Endothelial cell (in vitro differentiated cells): ENCODE measurements around the gene LINGO3. TPM values are rescaled to one million over a fixed set of nuclear protein-coding genes. Genes with fewer than 3 reads are reported as not detected.

Experiments
- DNase-seq: peaks from one replicate; pipeline ENCODE4 v3.0.0; 2021; ENCODE audit warnings: low spot score
- H3K27ac Mint-ChIP-seq: one replicate; pipeline ENCODE4 v1.8.0; 2021; ENCODE audit warnings: mixed read lengths, inconsistent platforms; ENCODE audit not compliant: unreplicated experiment
- H3K27me3 Mint-ChIP-seq: one replicate; pipeline ENCODE4 v1.8.0; 2021; ENCODE audit warnings: mild to moderate bottlenecking, moderate library complexity, mixed read lengths, inconsistent platforms; ENCODE audit not compliant: unreplicated experiment
- H3K36me3 Mint-ChIP-seq: one replicate; pipeline ENCODE4 v1.8.0; 2021; ENCODE audit warnings: mild to moderate bottlenecking, low read depth, mixed read lengths, inconsistent platforms; ENCODE audit not compliant: unreplicated experiment
- H3K4me1 Mint-ChIP-seq: one replicate; pipeline ENCODE4 v1.8.0; 2021; ENCODE audit warnings: mild to moderate bottlenecking, mixed read lengths, inconsistent platforms; ENCODE audit not compliant: unreplicated experiment
- H3K4me3 Mint-ChIP-seq: one replicate; pipeline ENCODE4 v1.8.0; 2021; ENCODE audit warnings: mild to moderate bottlenecking, mixed read lengths, inconsistent platforms; ENCODE audit not compliant: unreplicated experiment
- H3K9me3 Mint-ChIP-seq: one replicate; pipeline ENCODE4 v1.8.0; 2021; ENCODE audit warnings: mixed read lengths, inconsistent platforms; ENCODE audit not compliant: unreplicated experiment
- total RNA-seq: library from RNA; stranded (reverse); fragmentation: NEBNext Ultra II Directional; extraction: Animal tissue kit (Norgen Biotek cat#: 25700); gene quantifications from one replicate; pipeline ENCODE4 v1.2.1, GENCODE V29; 2021; ENCODE audit not compliant: unreplicated experiment
- TF ChIP-seq, protein P1 (sequence below): fragments of 200-600 bp; sonication (generic); IDR thresholded peaks from one replicate; pipeline ENCODE4 v1.5.0; 2021; ENCODE audit warnings: antibody characterized with exemption; ENCODE audit not compliant: unreplicated experiment

The LINGO3 gene
- total RNA-seq, 1 donor from 2014 or later = not detected

GRCh38 chr19:2321565-2322283 is 13.8 kb upstream of the LINGO3 start:
- H3K4me1 Mint-ChIP-seq = peaks cover 7% of the 10 kb centered on the region
- no peaks in the 10 kb centered on the region for H3K9me3 Mint-ChIP-seq
- no peak for DNase-seq
- H3K36me3 Mint-ChIP-seq = peaks cover 8% of the 10 kb centered on the region
- H3K27ac Mint-ChIP-seq = no peak overlapping the region
- H3K27me3 Mint-ChIP-seq = peaks cover 10% of the 10 kb centered on the region
- TF ChIP-seq, protein P1, sequence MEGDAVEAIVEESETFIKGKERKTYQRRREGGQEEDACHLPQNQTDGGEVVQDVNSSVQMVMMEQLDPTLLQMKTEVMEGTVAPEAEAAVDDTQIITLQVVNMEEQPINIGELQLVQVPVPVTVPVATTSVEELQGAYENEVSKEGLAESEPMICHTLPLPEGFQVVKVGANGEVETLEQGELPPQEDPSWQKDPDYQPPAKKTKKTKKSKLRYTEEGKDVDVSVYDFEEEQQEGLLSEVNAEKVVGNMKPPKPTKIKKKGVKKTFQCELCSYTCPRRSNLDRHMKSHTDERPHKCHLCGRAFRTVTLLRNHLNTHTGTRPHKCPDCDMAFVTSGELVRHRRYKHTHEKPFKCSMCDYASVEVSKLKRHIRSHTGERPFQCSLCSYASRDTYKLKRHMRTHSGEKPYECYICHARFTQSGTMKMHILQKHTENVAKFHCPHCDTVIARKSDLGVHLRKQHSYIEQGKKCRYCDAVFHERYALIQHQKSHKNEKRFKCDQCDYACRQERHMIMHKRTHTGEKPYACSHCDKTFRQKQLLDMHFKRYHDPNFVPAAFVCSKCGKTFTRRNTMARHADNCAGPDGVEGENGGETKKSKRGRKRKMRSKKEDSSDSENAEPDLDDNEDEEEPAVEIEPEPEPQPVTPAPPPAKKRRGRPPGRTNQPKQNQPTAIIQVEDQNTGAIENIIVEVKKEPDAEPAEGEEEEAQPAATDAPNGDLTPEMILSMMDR = no peak
- no peak overlapping the region for H3K4me3 Mint-ChIP-seq

- Mint-ChIP-seq H3K4me3 (no peak overlapping the region), H3K27me3 (peaks cover 6% of the 10 kb centered on the region), H3K4me1 (peaks cover 7% of the 10 kb centered on the region), H3K27ac (no peak overlapping the region), H3K9me3 (no peaks in the 10 kb centered on the region), H3K36me3 (peaks cover 4% of the 10 kb centered on the region)
- DNase-seq = no peak
- TF ChIP-seq, protein P1 = no peak
Observed at GRCh38 chr19:2320939-2321338, 13.0 kb upstream of the LINGO3 start.

GRCh38 chr19:2320049-2320448 is 12.1 kb upstream of the LINGO3 start:
- no peaks in the 10 kb centered on the region for H3K36me3 Mint-ChIP-seq
- peaks cover 6% of the 10 kb centered on the region for H3K27me3 Mint-ChIP-seq
- TF ChIP-seq, protein P1 = no peak
- DNase-seq = no peak
- H3K9me3 Mint-ChIP-seq = no peaks in the 10 kb centered on the region
- no peak overlapping the region for H3K4me3 Mint-ChIP-seq
- no peak overlapping the region for H3K27ac Mint-ChIP-seq
- H3K4me1 Mint-ChIP-seq = peaks cover 7% of the 10 kb centered on the region

GRCh38 chr19:2319551-2319950 is 11.6 kb upstream of the LINGO3 start:
- no peak overlapping the region for H3K4me3 Mint-ChIP-seq
- peaks cover 6% of the 10 kb centered on the region for H3K27me3 Mint-ChIP-seq
- no peak overlapping the region for H3K27ac Mint-ChIP-seq

GRCh38 chr19:2318923-2319322 is 11.0 kb upstream of the LINGO3 start:
- TF ChIP-seq, protein P1 = no peak
- no peak for DNase-seq
- Mint-ChIP-seq H3K9me3 (no peaks in the 10 kb centered on the region), H3K36me3 (peaks cover 3% of the 10 kb centered on the region), H3K27ac (no peak overlapping the region), H3K4me3 (no peak overlapping the region), H3K4me1 (peaks cover 7% of the 10 kb centered on the region), H3K27me3 (peaks cover 6% of the 10 kb centered on the region)

More at GRCh38 chr19:2319551-2319950, 11.6 kb upstream of the LINGO3 start:
- Mint-ChIP-seq H3K9me3 (no peaks in the 10 kb centered on the region), H3K36me3 (peaks cover 3% of the 10 kb centered on the region), H3K4me1 (peaks cover 7% of the 10 kb centered on the region)
- no peak for DNase-seq
- TF ChIP-seq, protein P1 = no peak
